A549 (cell line): Measurements from ENCODE around the gene FHL1. TPM values are rescaled to one million over a fixed set of nuclear protein-coding genes. Genes with fewer than 3 reads are reported as not detected.

ENCODE experiments used
- ATAC-seq, 2 experiments: fragments of 200-7000 bp in 1 of 2; fragments of >200 bp in 1 of 2; cut with Nextera tagmentation in 1 of 2; cut with Tn5 transposase in 1 of 2; 3 replicates each; pipeline versions ENCODE4 v1.8.0 to v1.9.1; 2018 to 2020; ENCODE audit warnings: mild to moderate bottlenecking in 1 of 2, moderate library complexity in 1 of 2
- CTCF ChIA-PET: fragments of 300-600 bp; sonication (Branson Sonifier 250); formaldehyde crosslinking; extraction: SDS; loops from one replicate; lab custom pipeline; 2021; ENCODE audit warnings: antibody characterized with exemption, inconsistent platforms; lab: Yijun Ruan, JAX
- POLR2A ChIA-PET: fragments of 350-600 bp; formaldehyde crosslinking; extraction: SDS; loops from one replicate; lab custom pipeline; 2021; ENCODE audit warnings: antibody characterized with exemption, inconsistent platforms; lab: Yijun Ruan, JAX
- DNase-seq, 2 experiments: peaks; one replicate each; pipeline versions ENCODE4 v3.0.0 to v3.0.0-alpha.2; 2011 to 2016; ENCODE audit warnings: low read depth in 1 of 2, low spot score in 1 of 2
- FAIRE-seq: peaks from 2 replicates; lab custom pipeline; 2011; peaks lifted over from hg19 to GRCh38; lab: Jason Lieb, UNC
- H3K27ac ChIP-seq, 2 experiments: fragments of >200 bp; sonication (Bioruptor Twin); formaldehyde crosslinking; 3 replicates each; pipeline ENCODE4 v1.5.1; 2016 to 2017
- H3K4me1 ChIP-seq: fragments of >200 bp; sonication (Bioruptor Twin); formaldehyde crosslinking; 3 replicates; pipeline ENCODE4 v1.6.1; 2016
- H3K4me2 ChIP-seq: fragments of >200 bp; sonication (Bioruptor Twin); formaldehyde crosslinking; 3 replicates; pipeline ENCODE4 v1.6.1; 2016
- H3K4me3 ChIP-seq: fragments of >200 bp; sonication (Bioruptor Twin); formaldehyde crosslinking; 3 replicates; pipeline ENCODE4 v1.5.1; 2016
- H3K9me3 ChIP-seq: fragments of >200 bp; sonication (Bioruptor Twin); formaldehyde crosslinking; 3 replicates; pipeline ENCODE4 v1.6.1; 2016
- CTCF ChIP-seq: fragments of >200 bp; sonication (Bioruptor Twin); formaldehyde crosslinking; IDR thresholded peaks from 3 replicates; pipeline ENCODE4 v1.5.1; 2016
- E2F6 ChIP-seq: IDR thresholded peaks from 2 replicates; pipeline ENCODE4 v1.6.1; 2012; ENCODE audit warnings: low read depth, borderline replicate concordance
- EHF ChIP-seq: fragments of 250-450 bp; sonication (Bioruptor Pico); IDR thresholded peaks from 2 replicates; pipeline ENCODE4 v1.5.0; 2020; ENCODE audit warnings: mild to moderate bottlenecking
- ESRRA ChIP-seq: fragments of 150-350 bp; IDR thresholded peaks from 2 replicates; pipeline ENCODE4 v1.6.1; 2014; ENCODE audit warnings: mild to moderate bottlenecking, low read length, borderline replicate concordance
- FOSB ChIP-seq: fragments of 250-450 bp; sonication (Bioruptor Pico); IDR thresholded peaks from 2 replicates; pipeline ENCODE4 v1.5.0; 2020; ENCODE audit warnings: mild to moderate bottlenecking, moderate library complexity
- FOSL2 ChIP-seq, 2 experiments: fragments of 450-650 bp in 1 of 2; fragments of >200 bp in 1 of 2; sonication (Bioruptor Twin) in 1 of 2; formaldehyde crosslinking; IDR thresholded peaks; 2 replicates each; pipeline versions ENCODE4 v1.5.0 to v1.6.1; 2016 to 2020; ENCODE audit warnings: mild to moderate bottlenecking in 1 of 2, moderate library complexity in 1 of 2
- HOXA7 ChIP-seq: fragments of 250-450 bp; sonication (Bioruptor Pico); IDR thresholded peaks from 2 replicates; pipeline ENCODE4 v1.5.0; 2020; ENCODE audit warnings: mild to moderate bottlenecking, moderate library complexity
- KDM1A ChIP-seq: fragments of 200-600 bp; sonication (generic); IDR thresholded peaks from 2 replicates; pipeline ENCODE4 v1.6.1; 2016; ENCODE audit warnings: low read depth, mild to moderate bottlenecking
- MYC ChIP-seq: IDR thresholded peaks from 2 replicates; pipeline ENCODE4 v1.6.1; 2012; ENCODE audit warnings: mild to moderate bottlenecking, inconsistent platforms, low read length, improper control_type of control experiment, borderline replicate concordance
- NPAS2 ChIP-seq: fragments of 250-450 bp; sonication (Bioruptor Pico); IDR thresholded peaks from 2 replicates; pipeline ENCODE4 v1.8.0; 2022; ENCODE audit warnings: mild to moderate bottlenecking, moderate library complexity, borderline replicate concordance
- POLR2A ChIP-seq: IDR thresholded peaks from 2 replicates; pipeline ENCODE4 v1.6.1; 2012; ENCODE audit warnings: mild to moderate bottlenecking, low read length
- RAD21 ChIP-seq, 2 experiments: fragments of >200 bp in 1 of 2; sonication (Bioruptor Twin) in 1 of 2; formaldehyde crosslinking in 1 of 2; IDR thresholded peaks in 1 of 2; conservative IDR thresholded peaks in 1 of 2; 2 replicates in 1 of 2; 3 replicates in 1 of 2; pipeline ENCODE4 v1.6.1; 2012 to 2018; ENCODE audit warnings: inconsistent platforms in 1 of 2
- TP53 ChIP-seq: fragments of 250-450 bp; sonication (Bioruptor Pico); IDR thresholded peaks from 2 replicates; pipeline ENCODE4 v1.5.0; 2021; ENCODE audit warnings: mild to moderate bottlenecking, moderate library complexity
- ZFP36 ChIP-seq: fragments of 450-650 bp; IDR thresholded peaks from 2 replicates; pipeline ENCODE4 v1.6.1; 2014; ENCODE audit warnings: borderline replicate concordance; ENCODE audit not compliant: partially characterized antibody
- WGBS: methylation state at CpG from one replicate; pipeline ENCODE4 v1.1.6; 2017; ENCODE audit errors: missing lambda C conversion rate; 5-methylcytosine and 5-hydroxymethylcytosine counted together
- polyA plus RNA-seq, 4 experiments: library from polyadenylated mRNA; depleted of rRNA in 3 of 4; stranded (reverse); fragments of >200 nt; fragmentation: RNase III in 1 of 4; extraction: RNeasy Plus Mini Kit Qiagen cat#74134 plus additional on column Dnase treatment in 1 of 4; gene quantifications; 2 replicates in 3 of 4; 3 replicates in 1 of 4; pipeline ENCODE4 v1.2.3, GENCODE V29; 2011 to 2017

The FHL1 gene
- polyA plus RNA-seq, 2 of the 4 experiments (the other 2 are of a cell fraction), result 31.6 to 32.2 TPM

GRCh38 chrX:136196691-136197155, 49.4 kb downstream of the FHL1 start:
- TF ChIP-seq POLR2A, result no peak
- no peak for TF ChIP-seq E2F6
- TF ChIP-seq EHF (CRISPR knock-in tag), result no peak
- TF ChIP-seq CTCF, result no peak
- TF ChIP-seq ESRRA, result no peak
- no peak for TF ChIP-seq FOSB (CRISPR knock-in tag)
- Histone ChIP-seq H3K4me2 (no peak overlapping the region), H3K4me3 (no peak overlapping the region), H3K9me3 (no peaks in the 10 kb centered on the region), H3K4me1 (peaks cover 11% of the 10 kb centered on the region; the same call in 1 of the 3 replicates), H3K27ac (no peak overlapping the region)
- POLR2A ChIA-PET, result no interaction called here
- ATAC-seq (no peak), DNase-seq (no peak), FAIRE-seq (no peak)
- CTCF ChIA-PET, result interaction anchor here (1.0 to 3.3 kb wide), 5 partner anchors 8 to 168 kb away, joined by 3 to 14 read pairs (median 6); no protein-coding TSS in a partner anchor
- 72% methylated on average over 7 of the region's 7 CpGs for WGBS

GRCh38 chrX:136198010-136198409, 50.7 kb downstream of the FHL1 start:
- Histone ChIP-seq H3K4me1 (peaks cover 21% of the 10 kb centered on the region), H3K27ac (no peak overlapping the region), H3K4me3 (no peak overlapping the region), H3K9me3 (no peaks in the 10 kb centered on the region), H3K4me2 (no peak overlapping the region)
- CTCF ChIA-PET, result interaction anchor here (0.9 to 3.3 kb wide), 4 partner anchors 12 to 170 kb away, joined by 3 to 14 read pairs (median 8); no protein-coding TSS in a partner anchor
- FAIRE-seq (peak; percentile 73), ATAC-seq (no peak), DNase-seq (no peak)
- TF ChIP-seq FOSB (CRISPR knock-in tag) (no peak), ZFP36 (no peak), CTCF (no peak), FOSL2 (IDR thresholded peaks at IDR 0.05) (no peak), FOSL2 (CRISPR knock-in tag; IDR thresholded peaks at IDR 0.05) (no peak), HOXA7 (CRISPR knock-in tag) (no peak)
- POLR2A ChIA-PET, result no interaction called here

- no peak for ATAC-seq
- Histone ChIP-seq H3K4me2 (no peak overlapping the region), H3K4me3 (no peak overlapping the region), H3K4me1 (peaks cover 27% of the 10 kb centered on the region), H3K27ac (no peak overlapping the region), H3K9me3 (no peaks in the 10 kb centered on the region)
- no peak for FAIRE-seq
- CTCF ChIA-PET, result interaction anchor here (1.1 to 3.3 kb wide), 3 partner anchors 10 to 170 kb away, joined by 4 to 14 read pairs (median 7); no protein-coding TSS in a partner anchor
- DNase-seq, result no peak
- POLR2A ChIA-PET, result no interaction called here
- 87% methylated on average over 6 of the region's 6 CpGs for WGBS
- no peak for TF ChIP-seq E2F6
Observed at GRCh38 chrX:136198678-136199243, 51.4 kb downstream of the FHL1 start.

GRCh38 chrX:136199365-136199764, 52.0 kb downstream of the FHL1 start:
- H3K27ac ChIP-seq, result no peak overlapping the region
- WGBS, result 80% methylated on average over 4 of the region's 4 CpGs
- H3K4me2 ChIP-seq, result no peak overlapping the region
- FAIRE-seq (no peak), ATAC-seq (no peak), DNase-seq (no peak)
- H3K4me3 ChIP-seq, result no peak overlapping the region
- H3K9me3 ChIP-seq, result no peaks in the 10 kb centered on the region
- ChIA-PET POLR2A (no interaction called here), CTCF (interaction anchor here (0.7 to 3.3 kb wide), 4 partner anchors 10 to 171 kb away, joined by 4 to 14 read pairs (median 6); no protein-coding TSS in a partner anchor)
- peaks cover 33% of the 10 kb centered on the region for H3K4me1 ChIP-seq
- TF ChIP-seq FOSB (CRISPR knock-in tag) (no peak), TP53 (CRISPR knock-in tag) (no peak), RAD21 (conservative IDR thresholded peaks at IDR 0.05 in 1 of 2, IDR thresholded peaks at IDR 0.05 in 1 of 2) (no peak), NPAS2 (CRISPR knock-in tag) (no peak), KDM1A (no peak), EHF (CRISPR knock-in tag) (no peak), MYC (no peak)
